HG02623 (cell line): ENCODE measurements around the gene ZNF695.

ENCODE experiments used
- ATAC-seq: cut with Tn5 transposase; IDR thresholded peaks from one replicate; pipeline ENCODE4 v1.9.1; 2021; ENCODE audit warnings: moderate library complexity; ENCODE audit not compliant: unreplicated experiment

ZNF695 gene

DNA sequence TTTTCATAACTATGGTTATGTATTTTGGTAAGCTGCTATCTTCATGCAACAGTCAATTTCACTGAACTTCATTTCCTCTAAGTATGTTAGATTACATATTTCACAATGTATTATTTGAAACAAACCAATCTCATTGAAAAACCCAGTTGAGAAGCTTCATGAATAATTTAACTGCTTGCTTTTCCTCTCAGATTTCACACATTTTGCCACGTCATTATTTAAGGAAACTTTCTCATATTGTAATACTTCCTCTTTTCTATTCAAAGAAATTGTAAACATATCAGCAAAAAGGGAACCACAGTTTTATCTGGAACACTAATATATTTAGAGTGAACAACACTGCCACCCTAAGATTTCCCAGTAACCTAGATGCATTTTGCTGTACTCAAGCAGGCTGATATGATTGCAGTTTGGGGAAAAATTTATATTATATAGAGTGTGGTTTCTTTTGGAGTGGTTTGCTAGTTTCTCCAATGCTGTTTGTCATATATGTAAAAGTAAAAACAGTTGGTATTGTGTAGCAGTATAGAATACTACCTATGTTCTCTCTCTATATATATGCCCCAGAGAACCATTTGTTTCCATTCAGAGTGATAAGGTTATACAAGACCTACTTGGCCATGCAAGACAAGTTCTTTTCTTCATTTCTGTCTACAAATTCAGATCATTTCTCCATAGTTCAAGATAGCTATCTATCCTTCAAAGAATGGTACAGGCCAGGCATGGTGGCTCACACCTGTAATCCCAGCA is 47.7 kb downstream of the ZNF695 start:
- no peak for ATAC-seq

DNA sequence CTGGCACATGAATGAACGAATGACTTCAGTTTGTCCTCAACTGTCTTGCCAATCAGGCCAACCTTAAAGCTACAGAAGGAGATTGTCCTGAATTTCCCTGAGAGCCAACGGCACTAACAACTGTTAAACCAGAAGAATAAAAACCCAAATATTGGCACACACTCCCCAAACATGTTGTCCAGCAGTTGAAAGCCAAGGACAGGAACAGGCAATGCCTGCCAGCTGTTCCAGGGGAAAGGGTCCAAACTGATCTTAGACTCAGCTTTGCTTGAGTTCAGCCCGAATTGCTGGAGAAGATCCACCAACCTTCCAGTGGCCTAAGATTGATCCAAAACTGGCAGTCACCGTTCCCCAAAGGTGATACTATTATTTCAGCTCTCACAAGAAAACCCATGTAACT is 53.7 kb downstream of the ZNF695 start:
- no peak for ATAC-seq

DNA sequence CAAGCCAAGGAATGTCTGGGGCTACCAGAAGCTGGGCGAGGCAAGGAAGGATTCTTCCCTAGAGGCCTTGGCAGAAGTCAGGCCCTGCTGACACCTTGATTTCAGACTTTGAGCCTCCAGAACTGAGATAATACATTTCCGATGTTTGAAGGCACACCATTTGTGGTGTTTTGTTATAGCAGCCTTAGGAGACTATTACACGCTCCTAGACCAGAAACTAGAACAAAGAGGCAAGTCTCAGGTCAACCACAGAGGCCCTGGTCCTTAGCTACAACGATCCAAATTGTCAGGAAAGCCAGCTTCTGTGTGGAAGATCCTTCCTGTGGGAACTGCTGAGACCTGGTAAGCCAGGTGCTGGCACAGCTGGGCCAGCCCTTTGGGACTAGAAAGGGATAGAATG is 56.4 kb downstream of the ZNF695 start:
- no peak for ATAC-seq

DNA sequence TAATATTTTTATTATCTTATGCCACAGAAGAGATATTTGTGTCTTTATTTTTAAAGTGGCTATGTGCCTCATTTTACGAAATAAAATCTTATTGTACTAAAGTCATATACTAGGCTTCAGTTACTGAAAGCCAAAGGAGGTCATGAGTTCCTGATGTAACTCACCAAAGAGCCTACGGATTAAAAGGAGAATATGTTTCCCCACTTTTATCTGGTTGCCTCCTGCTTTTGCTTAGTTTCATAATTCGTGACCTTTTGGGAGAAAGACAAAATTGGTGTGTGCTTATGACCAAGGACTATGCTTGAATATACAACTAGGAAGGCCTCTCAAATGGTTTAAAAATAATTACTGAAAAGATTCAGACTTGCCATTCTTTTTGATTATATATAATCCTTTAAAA is 57.9 kb downstream of the ZNF695 start:
- no peak for ATAC-seq

DNA sequence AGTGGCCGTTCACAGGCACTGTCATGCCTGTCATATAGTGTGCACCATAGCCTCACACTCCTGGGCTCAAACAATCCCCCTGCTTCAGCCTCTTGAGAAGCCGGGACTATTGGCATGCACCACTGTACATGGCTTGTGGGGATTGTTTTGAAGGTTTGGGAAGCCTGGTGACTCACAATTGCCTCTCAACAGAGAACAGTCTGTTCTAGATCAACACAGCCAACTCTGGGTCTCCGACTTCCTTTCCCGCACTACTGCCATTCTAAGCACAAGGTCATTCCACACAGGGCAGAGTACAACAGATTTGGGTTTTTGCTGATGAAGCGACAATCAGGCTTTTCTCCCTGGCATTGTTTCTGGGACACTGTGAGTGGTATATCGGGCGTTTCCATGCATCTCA is 60.6 kb downstream of the ZNF695 start:
- ATAC-seq = no peak

DNA sequence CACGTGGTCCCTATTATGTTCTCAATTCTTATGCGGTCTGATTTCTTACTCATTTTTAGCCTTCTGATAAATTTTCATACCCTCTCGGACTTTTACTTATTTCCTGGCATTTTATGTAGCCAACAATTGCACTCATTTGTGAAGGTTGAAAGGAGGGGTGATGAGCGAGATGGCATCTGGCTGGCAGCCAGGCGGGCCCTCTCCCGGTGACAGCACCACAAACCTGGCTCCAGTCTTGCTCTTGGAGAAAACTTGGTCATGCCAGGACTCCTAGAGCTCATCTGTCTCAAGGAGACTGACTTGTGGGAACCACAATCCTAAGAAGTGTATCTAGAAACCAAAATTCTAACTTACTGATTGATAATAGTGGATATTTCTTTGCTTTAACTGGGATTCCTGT is 61.5 kb downstream of the ZNF695 start:
- ATAC-seq = no peak
